HK-2 (cell line): ENCODE measurements around the gene UPK2.
"Not testable (repeated sequence)": the region's sequence is repeated elsewhere in the genome, so short reads cannot be mapped to it uniquely, and the experiment has no call there.

Experiments
- DNase-seq: peaks from one replicate; pipeline ENCODE4 v3.0.0-alpha.2; 2018; ENCODE audit not compliant: unreplicated experiment

Gene UPK2

GRCh38 chr11:118988280-118988679 lies 32.2 kb downstream of the UPK2 start:
- DNase-seq = no peak

- not testable (repeated sequence) for DNase-seq
Measured at GRCh38 chr11:118991486-118992038, 35.5 kb downstream of the UPK2 start.

- DNase-seq = no peak
Measured at GRCh38 chr11:118996926-118997626, 41.0 kb downstream of the UPK2 start.

GRCh38 chr11:118997627-118998387 lies 41.7 kb downstream of the UPK2 start, which contains the start of gene CENATAC:
Gene CENATAC (plus strand): TSS chr11:118998138. CDS start chr11:118998198, 60 bp downstream.
- DNase-seq = peak; percentile 82

- no peak for DNase-seq
Measured at GRCh38 chr11:118998388-118998717, 42.3 kb downstream of the UPK2 start.

GRCh38 chr11:118998822-118999221 lies 42.7 kb downstream of the UPK2 start:
- peak; percentile 50 for DNase-seq

GRCh38 chr11:119000906-119001305 lies 44.8 kb downstream of the UPK2 start:
- no peak for DNase-seq

GRCh38 chr11:119006656-119007055 lies 50.6 kb downstream of the UPK2 start:
- DNase-seq = no peak
